GM12878 (cell line): Measurements from ENCODE around the gene UAP1. TPM values are rescaled to one million over a fixed set of nuclear protein-coding genes. Genes with fewer than 3 reads are reported as not detected.

Source experiments
- BACH1 ChIP-seq: fragments of 450-650 bp; IDR thresholded peaks from 2 replicates; pipeline ENCODE4 v1.6.1; 2017; ENCODE audit warnings: mild to moderate bottlenecking, borderline replicate concordance
- BRCA1 ChIP-seq: IDR thresholded peaks from 2 replicates; pipeline ENCODE4 v1.6.1; 2011; ENCODE audit warnings: low read depth, low read length, improper control_type of control experiment
- HDAC2 ChIP-seq: fragments of 200-600 bp; sonication (generic); IDR thresholded peaks from 2 replicates; pipeline ENCODE4 v1.6.1; 2017
- SMARCA5 ChIP-seq: fragments of 450-650 bp; IDR thresholded peaks from 2 replicates; pipeline ENCODE4 v1.6.1; 2017; ENCODE audit warnings: mild to moderate bottlenecking
- polyA plus RNA-seq, 11 experiments: library from polyadenylated mRNA; depleted of rRNA in 4 of 11; unstranded in 6 of 11; stranded (reverse) in 5 of 11; fragments of >200 nt; fragmentation: Nextera tagmentation in 4 of 11; fragmentation: Illumina TruSeq in 1 of 11; extraction: Ambion mirVana in 4 of 11; extraction: Trizol in 1 of 11; gene quantifications; 1 replicate in 1 of 11; 2 replicates in 10 of 11; pipeline versions ENCODE4 v1.2.1 to v1.2.3, GENCODE V29; 2011 to 2016; ENCODE audit warnings: inconsistent platforms in 2 of 11, missing spikeins in 2 of 11, low read depth in 1 of 11
- total RNA-seq, 4 experiments: library from RNA; depleted of rRNA in 3 of 4; stranded (reverse); fragments of >200 nt in 3 of 4; fragmentation: Illumina TruSeq in 1 of 4; extraction: Trizol in 1 of 4; gene quantifications; 2 replicates each; pipeline versions ENCODE4 v1.2.1 to v1.2.3, GENCODE V29; 2013 to 2021
- TF ChIP-seq, protein P1 (sequence below): fragments of 450-650 bp; formaldehyde crosslinking; IDR thresholded peaks from 2 replicates; pipeline ENCODE4 v1.4.0; 2020; ENCODE audit warnings: mild to moderate bottlenecking, moderate library complexity
- TF ChIP-seq, protein P2 (sequence below): fragments of 450-650 bp; IDR thresholded peaks from 2 replicates; pipeline ENCODE4 v1.6.1; 2016; ENCODE audit warnings: mild to moderate bottlenecking
- TF ChIP-seq, protein P3 (sequence below): IDR thresholded peaks from 2 replicates; pipeline ENCODE4 v1.6.1; 2012; ENCODE audit warnings: low read depth, low read length, improper control_type of control experiment

Gene UAP1
- total and polyA plus RNA-seq, 10 of the 15 experiments (the other 5 are each of a cell fraction or from before 2014, with no cell fraction given): 19.2 to 43.0 (median 30.7) TPM

DNA sequence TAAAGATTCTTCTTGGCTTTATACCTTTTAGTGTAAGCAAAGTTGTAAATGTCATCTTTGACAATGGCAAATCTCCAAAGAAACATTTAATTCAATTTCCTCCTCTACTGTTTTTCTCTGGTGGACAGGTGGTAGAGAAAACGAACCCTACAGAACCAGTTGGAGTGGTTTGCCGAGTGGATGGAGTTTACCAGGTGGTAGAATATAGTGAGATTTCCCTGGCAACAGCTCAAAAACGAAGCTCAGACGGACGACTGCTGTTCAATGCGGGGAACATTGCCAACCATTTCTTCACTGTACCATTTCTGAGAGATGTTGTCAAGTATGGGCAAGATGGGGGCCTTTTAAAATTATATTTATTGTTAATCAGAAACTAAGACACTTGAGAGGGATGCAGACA lies 25.8 kb downstream of the UAP1 start (continued):
- TF ChIP-seq, protein P1, sequence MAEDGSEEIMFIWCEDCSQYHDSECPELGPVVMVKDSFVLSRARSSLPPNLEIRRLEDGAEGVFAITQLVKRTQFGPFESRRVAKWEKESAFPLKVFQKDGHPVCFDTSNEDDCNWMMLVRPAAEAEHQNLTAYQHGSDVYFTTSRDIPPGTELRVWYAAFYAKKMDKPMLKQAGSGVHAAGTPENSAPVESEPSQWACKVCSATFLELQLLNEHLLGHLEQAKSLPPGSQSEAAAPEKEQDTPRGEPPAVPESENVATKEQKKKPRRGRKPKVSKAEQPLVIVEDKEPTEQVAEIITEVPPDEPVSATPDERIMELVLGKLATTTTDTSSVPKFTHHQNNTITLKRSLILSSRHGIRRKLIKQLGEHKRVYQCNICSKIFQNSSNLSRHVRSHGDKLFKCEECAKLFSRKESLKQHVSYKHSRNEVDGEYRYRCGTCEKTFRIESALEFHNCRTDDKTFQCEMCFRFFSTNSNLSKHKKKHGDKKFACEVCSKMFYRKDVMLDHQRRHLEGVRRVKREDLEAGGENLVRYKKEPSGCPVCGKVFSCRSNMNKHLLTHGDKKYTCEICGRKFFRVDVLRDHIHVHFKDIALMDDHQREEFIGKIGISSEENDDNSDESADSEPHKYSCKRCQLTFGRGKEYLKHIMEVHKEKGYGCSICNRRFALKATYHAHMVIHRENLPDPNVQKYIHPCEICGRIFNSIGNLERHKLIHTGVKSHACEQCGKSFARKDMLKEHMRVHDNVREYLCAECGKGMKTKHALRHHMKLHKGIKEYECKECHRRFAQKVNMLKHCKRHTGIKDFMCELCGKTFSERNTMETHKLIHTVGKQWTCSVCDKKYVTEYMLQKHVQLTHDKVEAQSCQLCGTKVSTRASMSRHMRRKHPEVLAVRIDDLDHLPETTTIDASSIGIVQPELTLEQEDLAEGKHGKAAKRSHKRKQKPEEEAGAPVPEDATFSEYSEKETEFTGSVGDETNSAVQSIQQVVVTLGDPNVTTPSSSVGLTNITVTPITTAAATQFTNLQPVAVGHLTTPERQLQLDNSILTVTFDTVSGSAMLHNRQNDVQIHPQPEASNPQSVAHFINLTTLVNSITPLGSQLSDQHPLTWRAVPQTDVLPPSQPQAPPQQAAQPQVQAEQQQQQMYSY (CRISPR knock-in tag): no peak
- TF ChIP-seq BRCA1 (no peak), SMARCA5 (no peak), BACH1 (no peak), HDAC2 (no peak)
- TF ChIP-seq, protein P2, sequence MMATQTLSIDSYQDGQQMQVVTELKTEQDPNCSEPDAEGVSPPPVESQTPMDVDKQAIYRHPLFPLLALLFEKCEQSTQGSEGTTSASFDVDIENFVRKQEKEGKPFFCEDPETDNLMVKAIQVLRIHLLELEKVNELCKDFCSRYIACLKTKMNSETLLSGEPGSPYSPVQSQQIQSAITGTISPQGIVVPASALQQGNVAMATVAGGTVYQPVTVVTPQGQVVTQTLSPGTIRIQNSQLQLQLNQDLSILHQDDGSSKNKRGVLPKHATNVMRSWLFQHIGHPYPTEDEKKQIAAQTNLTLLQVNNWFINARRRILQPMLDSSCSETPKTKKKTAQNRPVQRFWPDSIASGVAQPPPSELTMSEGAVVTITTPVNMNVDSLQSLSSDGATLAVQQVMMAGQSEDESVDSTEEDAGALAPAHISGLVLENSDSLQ: no peak
- TF ChIP-seq, protein P3, sequence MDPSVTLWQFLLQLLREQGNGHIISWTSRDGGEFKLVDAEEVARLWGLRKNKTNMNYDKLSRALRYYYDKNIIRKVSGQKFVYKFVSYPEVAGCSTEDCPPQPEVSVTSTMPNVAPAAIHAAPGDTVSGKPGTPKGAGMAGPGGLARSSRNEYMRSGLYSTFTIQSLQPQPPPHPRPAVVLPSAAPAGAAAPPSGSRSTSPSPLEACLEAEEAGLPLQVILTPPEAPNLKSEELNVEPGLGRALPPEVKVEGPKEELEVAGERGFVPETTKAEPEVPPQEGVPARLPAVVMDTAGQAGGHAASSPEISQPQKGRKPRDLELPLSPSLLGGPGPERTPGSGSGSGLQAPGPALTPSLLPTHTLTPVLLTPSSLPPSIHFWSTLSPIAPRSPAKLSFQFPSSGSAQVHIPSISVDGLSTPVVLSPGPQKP: no peak
